Osteoblast (primary cell): ENCODE measurements around the gene VWCE. TPM values are rescaled to one million over a fixed set of nuclear protein-coding genes. Genes with fewer than 3 reads are reported as not detected.

Source experiments
- DNase-seq: peaks from one replicate; pipeline ENCODE4 v3.0.0; 2011; ENCODE audit warnings: low spot score, mixed read lengths; ENCODE audit not compliant: insufficient read length; ENCODE audit errors: missing footprints
- H2AFZ ChIP-seq: 2 replicates; pipeline ENCODE4 v1.6.0; 2011; ENCODE audit warnings: mild to moderate bottlenecking, low read length
- H3K27ac ChIP-seq: 2 replicates; pipeline ENCODE4 v1.5.1; 2011; ENCODE audit warnings: mild to moderate bottlenecking, low read depth, low read length, moderate library complexity
- H3K27me3 ChIP-seq: 2 replicates; pipeline ENCODE4 v1.6.0; 2012; ENCODE audit warnings: mild to moderate bottlenecking, control low read depth, inconsistent platforms, low read length, moderate library complexity; ENCODE audit not compliant: insufficient read depth
- H3K36me3 ChIP-seq: 2 replicates; pipeline ENCODE4 v1.5.1; 2011; ENCODE audit warnings: mild to moderate bottlenecking, low read length, control low read depth, moderate library complexity; ENCODE audit not compliant: insufficient read depth
- H3K4me1 ChIP-seq: 2 replicates; pipeline ENCODE4 v1.5.1; 2011; ENCODE audit warnings: mild to moderate bottlenecking, low read length, control low read depth, moderate library complexity; ENCODE audit not compliant: insufficient read depth
- H3K4me2 ChIP-seq: 2 replicates; pipeline ENCODE4 v1.6.0; 2011; ENCODE audit warnings: mild to moderate bottlenecking, low read length; ENCODE audit not compliant: insufficient read depth
- H3K4me3 ChIP-seq: fragments of 200-600 bp; sonication (generic); 3 replicates; pipeline ENCODE4 v1.5.1; 2012; ENCODE audit warnings: mild to moderate bottlenecking, low read length, inconsistent platforms; ENCODE audit not compliant: insufficient read depth
- H3K79me2 ChIP-seq: 2 replicates; pipeline ENCODE4 v1.6.0; 2012; ENCODE audit warnings: mild to moderate bottlenecking, low read length, control low read depth, inconsistent platforms; ENCODE audit not compliant: insufficient read depth
- H3K9me3 ChIP-seq: 2 replicates; pipeline ENCODE4 v1.5.1; 2011; ENCODE audit warnings: low read depth, low read length, control low read depth
- H4K20me1 ChIP-seq: 2 replicates; pipeline ENCODE4 v1.6.0; 2012; ENCODE audit warnings: mild to moderate bottlenecking, low read length, control low read depth; ENCODE audit not compliant: insufficient read depth
- total RNA-seq: library from RNA; depleted of rRNA; stranded (reverse); fragments of >200 nt; gene quantifications from 2 replicates; pipeline ENCODE4 v1.2.3, GENCODE V29; 2012
- TF ChIP-seq, protein P1 (sequence below): IDR thresholded peaks from 2 replicates; pipeline ENCODE4 v1.5.1; 2011; ENCODE audit warnings: mild to moderate bottlenecking, low read depth, low read length, moderate library complexity; ENCODE audit errors: extremely low read depth

VWCE gene
- total RNA-seq, 1 donor, result 4.7 TPM

DNA sequence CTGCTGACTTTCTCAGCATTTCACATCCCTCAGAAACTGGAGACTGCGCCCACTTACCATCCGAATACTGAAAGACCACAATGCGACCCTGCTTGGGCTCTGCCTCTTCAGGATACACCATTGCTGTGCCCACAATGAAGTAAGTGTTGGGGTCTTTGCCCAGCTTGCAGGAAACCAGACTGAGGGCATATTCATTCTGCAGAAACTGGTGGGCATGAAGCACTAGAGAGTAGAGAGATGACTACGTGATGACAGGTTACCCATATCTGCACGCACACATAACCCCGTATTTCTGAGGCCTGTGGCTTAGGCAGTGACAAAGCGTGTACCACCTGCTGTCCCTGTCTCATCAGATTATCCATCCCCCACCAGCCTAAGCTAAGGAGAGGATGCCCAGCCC is 14.6 kb upstream of the VWCE start:
- Histone ChIP-seq H3K27me3 (no peaks in the 10 kb centered on the region), H3K4me1 (no peaks in the 10 kb centered on the region), H3K4me3 (no peak overlapping the region), H3K36me3 (peaks cover 95% of the 10 kb centered on the region), H2AFZ (no peak overlapping the region), H4K20me1 (peaks cover 53% of the 10 kb centered on the region), H3K4me2 (no peak overlapping the region), H3K27ac (no peak overlapping the region), H3K9me3 (no peaks in the 10 kb centered on the region), H3K79me2 (peaks cover 3% of the 10 kb centered on the region)
- TF ChIP-seq, protein P1, sequence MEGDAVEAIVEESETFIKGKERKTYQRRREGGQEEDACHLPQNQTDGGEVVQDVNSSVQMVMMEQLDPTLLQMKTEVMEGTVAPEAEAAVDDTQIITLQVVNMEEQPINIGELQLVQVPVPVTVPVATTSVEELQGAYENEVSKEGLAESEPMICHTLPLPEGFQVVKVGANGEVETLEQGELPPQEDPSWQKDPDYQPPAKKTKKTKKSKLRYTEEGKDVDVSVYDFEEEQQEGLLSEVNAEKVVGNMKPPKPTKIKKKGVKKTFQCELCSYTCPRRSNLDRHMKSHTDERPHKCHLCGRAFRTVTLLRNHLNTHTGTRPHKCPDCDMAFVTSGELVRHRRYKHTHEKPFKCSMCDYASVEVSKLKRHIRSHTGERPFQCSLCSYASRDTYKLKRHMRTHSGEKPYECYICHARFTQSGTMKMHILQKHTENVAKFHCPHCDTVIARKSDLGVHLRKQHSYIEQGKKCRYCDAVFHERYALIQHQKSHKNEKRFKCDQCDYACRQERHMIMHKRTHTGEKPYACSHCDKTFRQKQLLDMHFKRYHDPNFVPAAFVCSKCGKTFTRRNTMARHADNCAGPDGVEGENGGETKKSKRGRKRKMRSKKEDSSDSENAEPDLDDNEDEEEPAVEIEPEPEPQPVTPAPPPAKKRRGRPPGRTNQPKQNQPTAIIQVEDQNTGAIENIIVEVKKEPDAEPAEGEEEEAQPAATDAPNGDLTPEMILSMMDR, result no peak
- DNase-seq, result no peak

GRCh38 chr11:61309141-61309540 is 14.0 kb upstream of the VWCE start:
- H2AFZ ChIP-seq, result no peak overlapping the region
- no peak overlapping the region for H3K4me2 ChIP-seq
- H3K36me3 ChIP-seq, result peaks cover 93% of the 10 kb centered on the region
- no peak overlapping the region for H3K27ac ChIP-seq
- no peaks in the 10 kb centered on the region for H3K27me3 ChIP-seq
- H3K4me1 ChIP-seq, result no peaks in the 10 kb centered on the region
- H3K79me2 ChIP-seq, result peaks cover 3% of the 10 kb centered on the region
- no peaks in the 10 kb centered on the region for H3K9me3 ChIP-seq
- peaks cover 48% of the 10 kb centered on the region for H4K20me1 ChIP-seq
- TF ChIP-seq, protein P1, result no peak
- no peak for DNase-seq
- no peak overlapping the region for H3K4me3 ChIP-seq

DNA sequence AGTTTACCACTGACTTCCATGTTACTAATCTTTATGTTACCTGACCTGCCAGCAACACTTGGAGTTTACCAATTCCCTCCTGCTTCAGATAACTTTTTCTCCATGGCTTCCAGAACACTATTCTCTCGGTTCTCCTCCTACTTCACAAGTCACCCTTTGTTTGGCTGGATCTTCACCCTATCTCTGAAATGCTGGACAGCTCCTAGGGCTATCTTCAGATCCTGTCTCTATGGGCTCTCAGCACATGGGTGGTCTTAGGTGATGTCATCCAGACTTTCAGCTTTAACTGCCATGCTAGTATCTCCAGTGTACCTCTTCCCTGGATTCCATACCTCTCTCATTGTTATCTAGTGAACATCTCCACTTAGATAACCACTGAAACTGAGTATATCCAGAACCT is 12.2 kb upstream of the VWCE start:
- no peaks in the 10 kb centered on the region for H3K4me1 ChIP-seq
- no peak overlapping the region for H2AFZ ChIP-seq
- H3K79me2 ChIP-seq, result peaks cover 3% of the 10 kb centered on the region
- no peaks in the 10 kb centered on the region for H3K27me3 ChIP-seq
- no peak overlapping the region for H3K4me3 ChIP-seq
- H3K36me3 ChIP-seq, result peaks cover 93% of the 10 kb centered on the region
- no peak overlapping the region for H3K4me2 ChIP-seq
- H4K20me1 ChIP-seq, result peaks cover 51% of the 10 kb centered on the region
- DNase-seq, result no peak
- H3K9me3 ChIP-seq, result no peaks in the 10 kb centered on the region
- TF ChIP-seq, protein P1, result no peak
- no peak overlapping the region for H3K27ac ChIP-seq

DNA sequence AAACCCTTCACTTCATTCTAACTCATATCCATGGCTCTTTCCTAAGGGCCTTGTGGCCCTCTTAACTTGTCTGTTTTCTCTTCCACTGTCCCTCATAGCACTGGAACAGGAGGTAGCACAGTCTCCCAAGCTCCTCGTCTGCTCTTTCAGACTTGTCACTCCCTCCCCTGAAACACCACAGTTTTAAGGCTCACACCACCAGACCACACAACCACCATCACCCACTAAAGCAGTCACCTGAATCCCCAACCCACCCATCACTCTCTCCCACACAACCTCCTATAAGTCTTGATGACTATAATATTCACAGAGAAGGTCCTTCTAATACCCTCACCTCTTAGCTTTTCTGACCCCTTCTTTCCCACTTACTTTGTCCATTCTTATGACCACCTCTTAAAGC is 11.1 kb upstream of the VWCE start:
- Histone ChIP-seq H4K20me1 (peaks cover 58% of the 10 kb centered on the region), H3K27ac (no peak overlapping the region), H3K4me1 (no peaks in the 10 kb centered on the region), H3K4me3 (no peak overlapping the region), H3K4me2 (no peak overlapping the region), H3K27me3 (no peaks in the 10 kb centered on the region), H3K79me2 (peaks cover 3% of the 10 kb centered on the region), H3K9me3 (no peaks in the 10 kb centered on the region), H2AFZ (no peak overlapping the region), H3K36me3 (peaks cover 93% of the 10 kb centered on the region)
- DNase-seq, result no peak
- TF ChIP-seq, protein P1, result no peak
